HEK293 (cell line): Measurements from ENCODE around the gene SGSM2.

ENCODE experiments used
- CTCF ChIP-seq: fragments of 450-650 bp; formaldehyde crosslinking; IDR thresholded peaks from 2 replicates; pipeline ENCODE4 v1.5.1; 2016; ENCODE audit warnings: missing biosample characterization, missing genetic modification characterization
- PRDM1 ChIP-seq: fragments of 450-650 bp; formaldehyde crosslinking; IDR thresholded peaks from 2 replicates; pipeline ENCODE4; 2016; ENCODE audit warnings: missing biosample characterization, missing genetic modification characterization
- ZNF138 ChIP-seq: fragments of 450-650 bp; formaldehyde crosslinking; IDR thresholded peaks from 2 replicates; pipeline ENCODE4 v1.5.1; 2016; ENCODE audit warnings: missing biosample characterization, missing genetic modification characterization, borderline replicate concordance
- ZNF155 ChIP-seq: fragments of 450-650 bp; formaldehyde crosslinking; IDR thresholded peaks from 2 replicates; pipeline ENCODE4 v1.5.1; 2016; ENCODE audit warnings: missing biosample characterization, missing genetic modification characterization
- ZNF624 ChIP-seq: fragments of 450-650 bp; formaldehyde crosslinking; IDR thresholded peaks from 2 replicates; pipeline ENCODE4 v1.5.1; 2017; ENCODE audit warnings: missing biosample characterization, missing genetic modification characterization
- ZNF629 ChIP-seq: fragments of 450-650 bp; formaldehyde crosslinking; IDR thresholded peaks from 2 replicates; pipeline ENCODE4 v1.5.1; 2017; ENCODE audit warnings: missing biosample characterization, missing genetic modification characterization
- TF ChIP-seq, protein P1 (sequence below): fragments of 450-650 bp; formaldehyde crosslinking; IDR thresholded peaks from 2 replicates; pipeline ENCODE4 v1.5.1; 2016; ENCODE audit warnings: missing biosample characterization, missing genetic modification characterization, low read depth

DNA sequence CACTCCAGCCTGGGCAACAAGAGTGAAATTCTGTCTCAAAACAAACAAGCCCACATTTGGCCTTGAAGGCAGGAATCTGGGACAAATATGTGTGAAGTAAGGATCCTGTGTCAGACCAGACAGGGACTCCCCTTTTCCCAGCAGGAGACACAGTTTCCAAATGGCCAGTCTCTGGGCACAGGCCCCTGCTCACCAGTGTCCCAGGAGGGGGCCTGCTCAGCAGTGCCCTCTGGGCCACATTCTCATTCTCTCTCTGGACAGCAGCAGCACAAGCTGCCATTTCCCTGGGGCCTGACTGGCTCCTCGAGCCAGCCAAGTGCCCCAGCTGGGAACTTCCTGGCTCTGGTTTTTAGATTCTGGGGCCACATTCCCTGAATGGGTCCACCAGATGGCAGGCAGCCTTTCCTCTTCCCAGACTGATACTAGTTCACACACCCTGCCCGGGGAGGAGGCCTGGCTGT, 75.3 kb downstream of the SGSM2 start:
- TF ChIP-seq ZNF629, result no peak
- TF ChIP-seq CTCF (tag by site-specific recombination), result peak; percentile 67
- TF ChIP-seq PRDM1, result no peak
- TF ChIP-seq, protein P1, sequence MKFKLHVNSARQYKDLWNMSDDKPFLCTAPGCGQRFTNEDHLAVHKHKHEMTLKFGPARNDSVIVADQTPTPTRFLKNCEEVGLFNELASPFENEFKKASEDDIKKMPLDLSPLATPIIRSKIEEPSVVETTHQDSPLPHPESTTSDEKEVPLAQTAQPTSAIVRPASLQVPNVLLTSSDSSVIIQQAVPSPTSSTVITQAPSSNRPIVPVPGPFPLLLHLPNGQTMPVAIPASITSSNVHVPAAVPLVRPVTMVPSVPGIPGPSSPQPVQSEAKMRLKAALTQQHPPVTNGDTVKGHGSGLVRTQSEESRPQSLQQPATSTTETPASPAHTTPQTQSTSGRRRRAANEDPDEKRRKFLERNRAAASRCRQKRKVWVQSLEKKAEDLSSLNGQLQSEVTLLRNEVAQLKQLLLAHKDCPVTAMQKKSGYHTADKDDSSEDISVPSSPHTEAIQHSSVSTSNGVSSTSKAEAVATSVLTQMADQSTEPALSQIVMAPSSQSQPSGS (tag by site-specific recombination), result no peak
- no peak for TF ChIP-seq ZNF138 (tag by site-specific recombination)
- no peak for TF ChIP-seq ZNF624
- no peak for TF ChIP-seq ZNF155 (tag by site-specific recombination)
